Parathyroid adenoma (tissue), 2 donors: ENCODE measurements around the gene YTHDF2.

Experiments used
- H2AFZ ChIP-seq: fragments of 300-600 bp; sonication (generic); one replicate; pipeline ENCODE4 v1.7.0; 2017; ENCODE audit warnings: antibody characterized with exemption, mild to moderate bottlenecking
- H3K27ac ChIP-seq: fragments of 300-600 bp; sonication (generic); one replicate; pipeline ENCODE4 v1.7.0; 2017
- H3K27me3 ChIP-seq: fragments of 300-600 bp; sonication (generic); one replicate; pipeline ENCODE4 v1.7.0; 2017; ENCODE audit warnings: low read length; ENCODE audit not compliant: control insufficient read depth, insufficient read depth
- H3K36me3 ChIP-seq: fragments of 300-600 bp; sonication (generic); one replicate; pipeline ENCODE4 v1.7.0; 2017; ENCODE audit warnings: low read length; ENCODE audit not compliant: control insufficient read depth, insufficient read depth
- H3K4me1 ChIP-seq: fragments of 300-600 bp; sonication (generic); one replicate; pipeline ENCODE4 v1.7.0; 2017; ENCODE audit warnings: control low read depth
- H3K4me2 ChIP-seq: fragments of 300-600 bp; sonication (generic); one replicate; pipeline ENCODE4 v1.7.0; 2017; ENCODE audit warnings: low read length
- H3K4me3 ChIP-seq: fragments of 300-600 bp; sonication (generic); one replicate; pipeline ENCODE4 v1.7.0; 2017; ENCODE audit warnings: low read depth, low read length
- H3K79me2 ChIP-seq: fragments of 300-600 bp; sonication (generic); one replicate; pipeline ENCODE4 v1.7.0; 2017; ENCODE audit warnings: control low read depth
- H3K9ac ChIP-seq: fragments of 300-600 bp; sonication (generic); one replicate; pipeline ENCODE4 v1.7.0; 2017; ENCODE audit warnings: mild to moderate bottlenecking
- H3K9me3 ChIP-seq: fragments of 300-600 bp; sonication (generic); one replicate; pipeline ENCODE4 v1.7.0; 2017; ENCODE audit warnings: low read length; ENCODE audit not compliant: control insufficient read depth
- TF ChIP-seq, protein P1 (sequence below): fragments of 300-600 bp; sonication (generic); IDR thresholded peaks from one replicate; pipeline ENCODE4 v1.7.0; 2017; ENCODE audit warnings: antibody characterized with exemption, mild to moderate bottlenecking
- donor health status: primary hyperparathyroidism.

Gene YTHDF2

DNA sequence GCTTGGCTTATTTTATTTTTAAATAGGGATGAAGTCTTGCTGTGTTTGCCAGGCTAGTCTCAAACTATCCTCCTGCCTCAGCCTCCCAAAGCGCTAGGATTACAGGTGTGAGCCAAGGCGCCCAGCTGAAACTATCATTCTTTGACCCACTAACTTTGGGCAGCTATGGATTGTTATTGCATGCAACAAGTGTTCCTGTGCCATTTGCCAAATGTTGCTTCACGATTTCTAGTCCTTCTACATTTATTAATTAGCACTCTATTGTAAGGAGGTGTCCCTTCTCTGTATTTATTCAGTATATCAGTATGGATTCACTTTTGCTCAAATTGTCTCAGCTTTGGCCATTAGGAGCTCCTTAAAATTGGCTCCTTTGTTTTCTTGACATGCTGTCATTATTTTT lies 36.4 kb downstream of the YTHDF2 start:
- Histone ChIP-seq H3K4me2 (no peak overlapping the region), H3K79me2 (no peaks in the 10 kb centered on the region), H3K4me1 (peaks cover 3% of the 10 kb centered on the region), H3K4me3 (no peak overlapping the region), H3K27me3 (no peaks in the 10 kb centered on the region), H3K36me3 (no peaks in the 10 kb centered on the region), H2AFZ (no peak overlapping the region), H3K9me3 (no peaks in the 10 kb centered on the region), H3K27ac (no peak overlapping the region), H3K9ac (no peak overlapping the region)
- TF ChIP-seq, protein P1, sequence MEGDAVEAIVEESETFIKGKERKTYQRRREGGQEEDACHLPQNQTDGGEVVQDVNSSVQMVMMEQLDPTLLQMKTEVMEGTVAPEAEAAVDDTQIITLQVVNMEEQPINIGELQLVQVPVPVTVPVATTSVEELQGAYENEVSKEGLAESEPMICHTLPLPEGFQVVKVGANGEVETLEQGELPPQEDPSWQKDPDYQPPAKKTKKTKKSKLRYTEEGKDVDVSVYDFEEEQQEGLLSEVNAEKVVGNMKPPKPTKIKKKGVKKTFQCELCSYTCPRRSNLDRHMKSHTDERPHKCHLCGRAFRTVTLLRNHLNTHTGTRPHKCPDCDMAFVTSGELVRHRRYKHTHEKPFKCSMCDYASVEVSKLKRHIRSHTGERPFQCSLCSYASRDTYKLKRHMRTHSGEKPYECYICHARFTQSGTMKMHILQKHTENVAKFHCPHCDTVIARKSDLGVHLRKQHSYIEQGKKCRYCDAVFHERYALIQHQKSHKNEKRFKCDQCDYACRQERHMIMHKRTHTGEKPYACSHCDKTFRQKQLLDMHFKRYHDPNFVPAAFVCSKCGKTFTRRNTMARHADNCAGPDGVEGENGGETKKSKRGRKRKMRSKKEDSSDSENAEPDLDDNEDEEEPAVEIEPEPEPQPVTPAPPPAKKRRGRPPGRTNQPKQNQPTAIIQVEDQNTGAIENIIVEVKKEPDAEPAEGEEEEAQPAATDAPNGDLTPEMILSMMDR = no peak

DNA sequence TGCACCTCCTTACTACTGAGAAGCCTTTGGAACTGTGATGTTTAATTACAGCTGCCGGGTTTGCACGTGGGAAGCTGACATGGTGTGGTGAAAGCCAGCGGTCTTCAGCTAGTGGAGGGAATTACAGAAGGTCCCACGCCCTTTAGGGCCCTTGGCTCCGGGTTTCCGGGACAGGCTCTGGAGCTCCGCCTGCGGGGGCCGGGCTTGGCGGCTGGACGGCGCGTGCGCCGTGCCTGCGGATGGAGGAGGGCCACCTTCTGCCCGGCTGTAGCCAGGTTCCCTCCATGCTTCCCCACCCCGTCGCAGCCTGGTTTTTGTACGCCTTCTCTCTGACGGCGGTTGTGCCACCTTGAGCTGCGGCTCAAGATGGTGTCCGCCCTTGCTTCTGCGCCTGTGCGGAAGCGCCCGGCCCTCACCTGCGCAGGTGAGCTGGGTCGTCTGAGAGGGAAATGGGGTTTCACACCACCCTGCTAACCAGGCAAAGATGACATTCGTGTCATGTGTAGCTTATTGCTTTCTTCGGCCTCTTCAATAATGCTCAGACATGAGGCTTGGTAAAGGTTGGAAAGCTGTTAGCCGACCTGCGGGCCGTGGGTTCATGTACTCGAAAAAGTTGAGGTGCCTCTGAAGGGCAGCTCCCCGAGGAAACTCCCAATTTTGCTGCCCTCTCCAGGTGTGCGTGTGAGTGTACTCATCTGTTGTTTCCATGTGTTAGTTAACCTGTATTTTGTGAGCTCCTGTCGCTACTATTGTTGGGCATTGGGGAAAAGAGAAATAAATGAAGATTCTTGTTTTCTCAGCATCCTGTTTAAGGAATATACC lies 38.6 kb downstream of the YTHDF2 start:
- H3K9ac ChIP-seq = no peak overlapping the region
- peaks cover 3% of the 10 kb centered on the region for H3K4me1 ChIP-seq
- no peaks in the 10 kb centered on the region for H3K27me3 ChIP-seq
- no peaks in the 10 kb centered on the region for H3K36me3 ChIP-seq
- H3K9me3 ChIP-seq = no peaks in the 10 kb centered on the region
- H3K4me3 ChIP-seq = peak overlapping the region; percentile 48
- H3K4me2 ChIP-seq = peak overlapping the region; percentile 70
- H3K79me2 ChIP-seq = no peaks in the 10 kb centered on the region
- TF ChIP-seq, protein P1 = no peak
- H3K27ac ChIP-seq = peak overlapping the region; percentile 81
- H2AFZ ChIP-seq = peak overlapping the region; percentile 84

DNA sequence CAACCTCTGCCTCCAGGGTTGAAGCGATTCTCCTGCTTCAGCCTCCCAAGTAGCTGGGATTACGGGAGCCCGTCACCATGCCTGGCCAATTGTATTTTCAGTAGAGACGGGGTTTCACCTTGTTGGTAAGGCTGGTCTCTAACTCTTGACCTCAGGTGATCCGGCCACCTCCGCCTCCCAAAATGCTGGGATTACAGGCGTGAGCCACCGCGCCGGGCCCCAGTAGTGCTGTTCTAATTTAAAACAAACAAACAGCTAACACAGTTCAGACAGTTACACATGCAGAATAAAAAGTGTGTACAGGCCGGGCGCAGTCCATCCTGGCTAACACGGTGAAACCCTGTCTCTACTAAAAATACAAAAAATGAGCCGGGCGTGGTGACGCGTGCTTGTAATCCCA lies 39.6 kb downstream of the YTHDF2 start:
- Histone ChIP-seq H3K27me3 (no peaks in the 10 kb centered on the region), H3K79me2 (no peaks in the 10 kb centered on the region), H3K27ac (no peak overlapping the region), H3K4me2 (no peak overlapping the region), H2AFZ (no peak overlapping the region), H3K9me3 (no peaks in the 10 kb centered on the region), H3K4me3 (no peak overlapping the region), H3K36me3 (no peaks in the 10 kb centered on the region), H3K4me1 (peaks cover 3% of the 10 kb centered on the region), H3K9ac (no peak overlapping the region)
- TF ChIP-seq, protein P1 = no peak

DNA sequence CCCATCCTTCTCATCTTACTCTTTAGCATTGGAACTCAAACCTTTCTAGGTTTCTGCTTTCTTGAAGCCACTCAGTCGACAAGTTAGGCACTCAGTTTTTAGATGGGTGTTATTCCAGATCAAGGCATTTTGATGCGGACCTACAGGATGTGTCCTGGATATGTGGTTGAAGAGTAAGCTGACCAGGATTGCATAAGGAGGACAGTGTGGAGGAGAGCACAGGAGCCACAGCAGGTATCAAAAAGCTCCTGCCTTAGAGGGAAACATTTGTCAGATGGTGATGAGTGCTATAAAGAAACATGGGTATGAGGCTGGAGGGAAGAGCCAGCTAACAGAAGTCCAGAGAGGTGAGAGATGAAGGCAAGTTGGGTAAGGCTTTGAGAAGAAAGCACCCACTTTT lies 41.3 kb downstream of the YTHDF2 start:
- H3K27ac ChIP-seq = no peak overlapping the region
- H2AFZ ChIP-seq = no peak overlapping the region
- no peaks in the 10 kb centered on the region for H3K9me3 ChIP-seq
- TF ChIP-seq, protein P1 = no peak
- no peak overlapping the region for H3K9ac ChIP-seq
- H3K36me3 ChIP-seq = no peaks in the 10 kb centered on the region
- no peak overlapping the region for H3K4me3 ChIP-seq
- H3K4me1 ChIP-seq = peaks cover 3% of the 10 kb centered on the region
- H3K4me2 ChIP-seq = no peak overlapping the region
- no peaks in the 10 kb centered on the region for H3K27me3 ChIP-seq
- H3K79me2 ChIP-seq = no peaks in the 10 kb centered on the region
